ENCODE data around the gene THSD7B.

THSD7B gene

GRCh38 chr2:136765256-136766072 is at the start of gene THSD7B:
Gene THSD7B (plus strand): TSS chr2:136765545. CDS start chr2:136882179, 116,634 bp downstream.
- Histone ChIP-seq H3K4me3 (ENCODE audit: low read length, poor library complexity, severe bottlenecking) (no peak within 1 kb of the TSS), H4K20me1 (ENCODE audit: insufficient read depth, low read length, poor library complexity, severe bottlenecking) (no peaks in the 10 kb centered on the region), H3K36me3 (ENCODE audit: insufficient read depth, low read length) (no peaks in the 10 kb centered on the region), H3K9ac (ENCODE audit: low read depth, low read length, poor library complexity, severe bottlenecking) (no peak within 1 kb of the TSS), H3K4me1 (ENCODE audit: insufficient read depth, low read length, poor library complexity, severe bottlenecking) (no peaks in the 10 kb centered on the region), H3K27me3 (ENCODE audit: insufficient read depth, low read length, poor library complexity, severe bottlenecking) (no peaks in the 10 kb centered on the region), H3K4me2 (ENCODE audit: low read depth, low read length, poor library complexity, severe bottlenecking) (no peak within 1 kb of the TSS), H3K9me3 (ENCODE audit: insufficient read depth, low read depth, low read length) (no peaks in the 10 kb centered on the region), H3F3A (ENCODE audit: low read depth) (no peaks in the 10 kb centered on the region), H3K79me2 (ENCODE audit: insufficient read depth, low read length) (no peaks in the 10 kb centered on the region), H3K9me2 (replicated peaks; ENCODE audit: low read depth, low read length) (no peaks in the 10 kb centered on the region), H2AFZ (ENCODE audit: low read length) (no peak within 1 kb of the TSS)
- TF ChIP-seq EZH2phosphoT487 (IDR thresholded peaks at IDR 0.05; ENCODE audit: borderline replicate concordance) (no peak), CTCF (conservative IDR thresholded peaks at IDR 0.05; ENCODE audit: low read length) (no peak)

- Histone ChIP-seq H4K20me1 (ENCODE audit: insufficient read depth, low read length, poor library complexity, severe bottlenecking) (no peaks in the 10 kb centered on the region), H3K4me2 (ENCODE audit: low read depth, low read length, poor library complexity, severe bottlenecking) (no peak overlapping the region), H3K4me3 (ENCODE audit: low read length, poor library complexity, severe bottlenecking) (no peak overlapping the region), H3K36me3 (ENCODE audit: insufficient read depth, low read length) (no peaks in the 10 kb centered on the region), H3K9me3 (ENCODE audit: insufficient read depth, low read depth, low read length) (no peaks in the 10 kb centered on the region), H3K27me3 (ENCODE audit: insufficient read depth, low read length, poor library complexity, severe bottlenecking) (no peaks in the 10 kb centered on the region), H2AFZ (ENCODE audit: low read length) (no peak overlapping the region), H3K4me1 (ENCODE audit: insufficient read depth, low read length, poor library complexity, severe bottlenecking) (no peaks in the 10 kb centered on the region), H3K9me2 (replicated peaks; ENCODE audit: low read depth, low read length) (no peaks in the 10 kb centered on the region), H3K9ac (ENCODE audit: low read depth, low read length, poor library complexity, severe bottlenecking) (no peak overlapping the region), H3K79me2 (ENCODE audit: insufficient read depth, low read length) (no peaks in the 10 kb centered on the region), H3F3A (ENCODE audit: low read depth) (no peaks in the 10 kb centered on the region)
- TF ChIP-seq EZH2phosphoT487 (IDR thresholded peaks at IDR 0.05; ENCODE audit: borderline replicate concordance) (no peak), CTCF (conservative IDR thresholded peaks at IDR 0.05; ENCODE audit: low read length) (no peak)
Observed at GRCh38 chr2:136718273-136718672, 47.1 kb upstream of the THSD7B start.

- Histone ChIP-seq H3K4me2 (ENCODE audit: low read depth, low read length, poor library complexity, severe bottlenecking) (no peak overlapping the region), H3K36me3 (ENCODE audit: insufficient read depth, low read length) (no peaks in the 10 kb centered on the region), H2AFZ (ENCODE audit: low read length) (no peak overlapping the region), H3K4me3 (ENCODE audit: low read length, poor library complexity, severe bottlenecking) (no peak overlapping the region), H3F3A (ENCODE audit: low read depth) (no peaks in the 10 kb centered on the region), H3K9me3 (ENCODE audit: insufficient read depth, low read depth, low read length) (no peaks in the 10 kb centered on the region), H3K9me2 (replicated peaks; ENCODE audit: low read depth, low read length) (no peaks in the 10 kb centered on the region), H3K4me1 (ENCODE audit: insufficient read depth, low read length, poor library complexity, severe bottlenecking) (no peaks in the 10 kb centered on the region), H3K79me2 (ENCODE audit: insufficient read depth, low read length) (no peaks in the 10 kb centered on the region), H4K20me1 (ENCODE audit: insufficient read depth, low read length, poor library complexity, severe bottlenecking) (no peaks in the 10 kb centered on the region), H3K9ac (ENCODE audit: low read depth, low read length, poor library complexity, severe bottlenecking) (no peak overlapping the region), H3K27me3 (ENCODE audit: insufficient read depth, low read length, poor library complexity, severe bottlenecking) (no peaks in the 10 kb centered on the region)
- no peak for TF ChIP-seq CTCF (conservative IDR thresholded peaks at IDR 0.05; ENCODE audit: low read length)
- no peak for TF ChIP-seq EZH2phosphoT487 (IDR thresholded peaks at IDR 0.05; ENCODE audit: borderline replicate concordance)
Observed at GRCh38 chr2:136727973-136728699, 37.2 kb upstream of the THSD7B start.

Data from Loucy (cell line).